ENCODE measurements around the gene NPTXR. TPM values are rescaled to one million over a fixed set of nuclear protein-coding genes. Genes with fewer than 3 reads are reported as not detected.
A peak's percentile ranks its signal among the peaks of the same experiment; 100 is the strongest.

Gene NPTXR
- total and polyA plus RNA-seq, 3 donors from 2014 or later = 3.9 to 14.1 (median 12.6) TPM

DNA sequence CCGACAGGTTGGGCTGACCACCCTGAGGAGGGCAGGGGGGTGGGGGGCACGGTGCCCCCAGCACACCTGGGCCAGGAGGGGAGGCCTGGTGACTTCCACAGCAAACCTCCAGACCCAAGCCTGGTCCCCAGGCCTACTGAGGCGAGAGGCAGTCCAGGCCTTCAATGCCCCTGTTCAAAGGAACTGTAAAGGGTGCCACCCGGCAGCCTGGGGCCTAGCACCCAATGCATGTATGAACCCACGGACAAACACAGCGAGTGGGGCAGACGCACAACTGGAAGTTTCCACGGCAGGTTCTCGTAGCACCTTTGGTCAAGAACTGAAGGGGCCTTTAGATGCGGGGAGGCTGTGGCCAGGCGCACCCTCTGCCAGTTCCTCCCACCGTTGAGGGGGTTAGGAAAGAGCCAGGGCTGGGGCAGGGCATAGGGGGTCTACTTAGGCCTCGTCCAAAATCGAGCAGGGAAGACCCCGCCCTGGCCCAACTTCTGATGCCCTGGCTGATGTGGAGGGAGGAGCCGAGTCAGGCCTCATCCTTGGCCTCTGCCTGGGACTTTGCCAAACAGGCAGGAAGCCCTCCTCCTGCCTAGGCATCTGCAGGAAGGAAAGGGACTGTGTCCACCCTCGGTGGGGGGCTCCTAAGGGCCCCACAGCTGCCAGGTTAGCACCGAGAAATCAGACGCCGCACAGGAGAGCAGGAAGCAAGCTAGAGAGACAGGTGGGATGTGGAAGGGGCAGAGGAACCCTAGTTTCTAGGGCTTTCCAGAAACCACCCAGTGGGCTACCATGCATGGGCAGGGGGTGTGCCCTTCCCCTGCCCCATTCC, 21.6 kb upstream of the NPTXR start:
- intact Hi-C loops (cut with DNase I; ENCODE audit: low total_unique reads) = loop anchor here (10.0 kb wide), 1 partner anchor 139 kb away; no protein-coding TSS in a partner anchor
- Histone ChIP-seq H3K36me3 (ENCODE audit: low read depth, missing control alignments) (no peaks in the 10 kb centered on the region), H3K9me3 (no peaks in the 10 kb centered on the region), H3K27me3 (no peaks in the 10 kb centered on the region), H3K27ac (peak overlapping the region; percentile 56 to 75), H3K4me1 (peaks cover 46% of the 10 kb centered on the region), H3K4me3 (no peak overlapping the region)
- TF ChIP-seq POLR2A (IDR thresholded peaks at IDR 0.05) = no peak
- TF ChIP-seq, protein P1, sequence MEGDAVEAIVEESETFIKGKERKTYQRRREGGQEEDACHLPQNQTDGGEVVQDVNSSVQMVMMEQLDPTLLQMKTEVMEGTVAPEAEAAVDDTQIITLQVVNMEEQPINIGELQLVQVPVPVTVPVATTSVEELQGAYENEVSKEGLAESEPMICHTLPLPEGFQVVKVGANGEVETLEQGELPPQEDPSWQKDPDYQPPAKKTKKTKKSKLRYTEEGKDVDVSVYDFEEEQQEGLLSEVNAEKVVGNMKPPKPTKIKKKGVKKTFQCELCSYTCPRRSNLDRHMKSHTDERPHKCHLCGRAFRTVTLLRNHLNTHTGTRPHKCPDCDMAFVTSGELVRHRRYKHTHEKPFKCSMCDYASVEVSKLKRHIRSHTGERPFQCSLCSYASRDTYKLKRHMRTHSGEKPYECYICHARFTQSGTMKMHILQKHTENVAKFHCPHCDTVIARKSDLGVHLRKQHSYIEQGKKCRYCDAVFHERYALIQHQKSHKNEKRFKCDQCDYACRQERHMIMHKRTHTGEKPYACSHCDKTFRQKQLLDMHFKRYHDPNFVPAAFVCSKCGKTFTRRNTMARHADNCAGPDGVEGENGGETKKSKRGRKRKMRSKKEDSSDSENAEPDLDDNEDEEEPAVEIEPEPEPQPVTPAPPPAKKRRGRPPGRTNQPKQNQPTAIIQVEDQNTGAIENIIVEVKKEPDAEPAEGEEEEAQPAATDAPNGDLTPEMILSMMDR (IDR thresholded peaks at IDR 0.05) = no peak
- WGBS, 2 donors = 67 to 70% methylated on average over 16 to 19 of the region's 20 CpGs
- no peak for DNase-seq

GRCh38 chr22:38864361-38865191, 20.7 kb upstream of the NPTXR start:
- TF ChIP-seq POLR2A (IDR thresholded peaks at IDR 0.05) = no peak
- TF ChIP-seq, protein P1 (IDR thresholded peaks at IDR 0.05) = no peak
- Histone ChIP-seq H3K27me3 (no peaks in the 10 kb centered on the region), H3K4me1 (peaks cover 38% of the 10 kb centered on the region), H3K4me3 (no peak overlapping the region), H3K36me3 (ENCODE audit: low read depth, missing control alignments) (no peaks in the 10 kb centered on the region), H3K9me3 (no peaks in the 10 kb centered on the region), H3K27ac (peak overlapping the region; percentile 56 to 75)
- peak; percentile 81 for DNase-seq
- intact Hi-C loops (cut with DNase I; ENCODE audit: low total_unique reads) = loop anchor here (10.0 kb wide), 1 partner anchor 140 kb away; no protein-coding TSS in a partner anchor
- 36 to 56% methylated on average over 15 to 16 of the region's 24 CpGs for WGBS, 2 donors

- H3K36me3 ChIP-seq (ENCODE audit: low read depth, missing control alignments) = no peaks in the 10 kb centered on the region
- WGBS, 2 donors = 69 to 92% methylated on average over 9 to 12 of the region's 12 CpGs
- H3K27me3 ChIP-seq = no peaks in the 10 kb centered on the region
- H3K27ac ChIP-seq = no peak overlapping the region
- H3K4me3 ChIP-seq = no peak overlapping the region
- TF ChIP-seq POLR2A (IDR thresholded peaks at IDR 0.05) = no peak
- TF ChIP-seq, protein P1 (IDR thresholded peaks at IDR 0.05) = no peak
- DNase-seq = no peak
- no peaks in the 10 kb centered on the region for H3K9me3 ChIP-seq
- H3K4me1 ChIP-seq = peaks cover 31% of the 10 kb centered on the region
- intact Hi-C loops (cut with DNase I; ENCODE audit: low total_unique reads) = loop anchor here (10.0 kb wide), 1 partner anchor 141 kb away; no protein-coding TSS in a partner anchor
These were observed 19.8 kb upstream of the NPTXR start for GRCh38 chr22:38863531-38864131.

GRCh38 chr22:38862375-38863329, 18.8 kb upstream of the NPTXR start:
- Histone ChIP-seq H3K9me3 (no peaks in the 10 kb centered on the region), H3K27ac (no peak overlapping the region), H3K4me1 (peaks cover 31% of the 10 kb centered on the region), H3K4me3 (no peak overlapping the region), H3K27me3 (no peaks in the 10 kb centered on the region), H3K36me3 (ENCODE audit: low read depth, missing control alignments) (no peaks in the 10 kb centered on the region)
- TF ChIP-seq POLR2A (IDR thresholded peaks at IDR 0.05) = no peak
- TF ChIP-seq, protein P1 (IDR thresholded peaks at IDR 0.05) = no peak
- intact Hi-C loops (cut with DNase I; ENCODE audit: low total_unique reads) = loop anchor here (10.0 kb wide), 1 partner anchor 142 kb away; no protein-coding TSS in a partner anchor
- DNase-seq = peak; percentile 54
- WGBS, 2 donors = 62 to 86% methylated on average over 11 to 14 of the region's 14 CpGs
